ENCODE measurements around the gene NSMCE1.

- TF ChIP-seq CTCF (IDR thresholded peaks at IDR 0.05; ENCODE audit: low read depth, low read length) (no peak), EZH2phosphoT487 (IDR thresholded peaks at IDR 0.05; ENCODE audit: low read depth) (no peak)
Measured at GRCh38 chr16:27234603-27235002, 34.0 kb downstream of the NSMCE1 start.
